ENCODE results near the gene ABCD3. TPM values are rescaled to one million over a fixed set of nuclear protein-coding genes. Genes with fewer than 3 reads are reported as not detected.

ABCD3 gene
- total RNA-seq, 4 donors from 2014 or later, result 33.4 to 42.8 (median 36.6) TPM

GRCh38 chr1:94524531-94524930, 106.3 kb downstream of the ABCD3 start:
- no peak overlapping the region for H3K4me3 ChIP-seq
- no peaks in the 10 kb centered on the region for H3K9me3 ChIP-seq
- H3K36me3 ChIP-seq, result no peaks in the 10 kb centered on the region
- no peak overlapping the region for H3K27ac ChIP-seq
- TF ChIP-seq POLR2A (IDR thresholded peaks at IDR 0.05), result no peak
- TF ChIP-seq CTCF (IDR thresholded peaks at IDR 0.05 in 4 of 5, conservative IDR thresholded peaks at IDR 0.05 in 1 of 5), result no peak
- intact Hi-C loops (cut with DNase I; ENCODE audit: low total_unique reads) (loop anchor here (5.0 kb wide), 1 partner anchor 518 kb away; no protein-coding TSS in a partner anchor), in situ Hi-C loops (cut with MboI; ENCODE audit: low sequenced_read_pairs in 4 of 4) (loop anchor here in 3 of 4 donors (5.0 to 25.0 kb wide), 4 partner anchors 73 to 513 kb away; no protein-coding TSS in a partner anchor)
- no peaks in the 10 kb centered on the region for H3K27me3 ChIP-seq
- DNase-seq (no peak), ATAC-seq (no peak)
- H3K4me1 ChIP-seq, result no peaks in the 10 kb centered on the region

- no peaks in the 10 kb centered on the region for H3K4me1 ChIP-seq
- no peaks in the 10 kb centered on the region for H3K27me3 ChIP-seq
- intact Hi-C loops (cut with DNase I; ENCODE audit: low total_unique reads), result no loop called here
- ATAC-seq, result no peak
- H3K4me3 ChIP-seq, result no peak overlapping the region
- in situ Hi-C loops (cut with MboI; ENCODE audit: low sequenced_read_pairs in 4 of 4), result loop anchor here in 2 of 4 donors (10.0 kb wide), 1 partner anchor 278 kb away; no protein-coding TSS in a partner anchor
- H3K9me3 ChIP-seq, result no peaks in the 10 kb centered on the region
- H3K36me3 ChIP-seq, result no peaks in the 10 kb centered on the region
- TF ChIP-seq CTCF (IDR thresholded peaks at IDR 0.05 in 4 of 5, conservative IDR thresholded peaks at IDR 0.05 in 1 of 5) (no peak), POLR2A (IDR thresholded peaks at IDR 0.05) (no peak)
- DNase-seq, result no peak
- no peak overlapping the region for H3K27ac ChIP-seq
Observed at GRCh38 chr1:94526152-94526980, 108.2 kb downstream of the ABCD3 start.

GRCh38 chr1:94527447-94528031, 109.3 kb downstream of the ABCD3 start:
- H3K4me1 ChIP-seq, result no peaks in the 10 kb centered on the region
- H3K36me3 ChIP-seq, result no peaks in the 10 kb centered on the region
- no peaks in the 10 kb centered on the region for H3K27me3 ChIP-seq
- no peaks in the 10 kb centered on the region for H3K9me3 ChIP-seq
- H3K27ac ChIP-seq, result no peak overlapping the region
- TF ChIP-seq POLR2A (IDR thresholded peaks at IDR 0.05) (no peak), CTCF (IDR thresholded peaks at IDR 0.05 in 4 of 5, conservative IDR thresholded peaks at IDR 0.05 in 1 of 5) (no peak)
- H3K4me3 ChIP-seq, result no peak overlapping the region
- intact Hi-C loops (cut with DNase I; ENCODE audit: low total_unique reads), result no loop called here
- DNase-seq (no peak), ATAC-seq (no peak)
- in situ Hi-C loops (cut with MboI; ENCODE audit: low sequenced_read_pairs in 4 of 4), result loop anchor here in 2 of 4 donors (10.0 kb wide), 1 partner anchor 277 kb away; no protein-coding TSS in a partner anchor

- intact Hi-C loops (cut with DNase I; ENCODE audit: low total_unique reads) (no loop called here), in situ Hi-C loops (cut with MboI; ENCODE audit: low sequenced_read_pairs in 4 of 4) (loop anchor here in 2 of 4 donors (10.0 kb wide), 1 partner anchor 277 kb away; no protein-coding TSS in a partner anchor)
- H3K27ac ChIP-seq, result no peak overlapping the region
- ATAC-seq (no peak), DNase-seq (no peak)
- H3K4me3 ChIP-seq, result no peak overlapping the region
- H3K27me3 ChIP-seq, result no peaks in the 10 kb centered on the region
- no peaks in the 10 kb centered on the region for H3K9me3 ChIP-seq
- no peaks in the 10 kb centered on the region for H3K4me1 ChIP-seq
- no peaks in the 10 kb centered on the region for H3K36me3 ChIP-seq
- no peak for TF ChIP-seq POLR2A (IDR thresholded peaks at IDR 0.05)
- TF ChIP-seq CTCF (IDR thresholded peaks at IDR 0.05 in 4 of 5, conservative IDR thresholded peaks at IDR 0.05 in 1 of 5), result no peak
Observed at GRCh38 chr1:94528299-94528698, 110.1 kb downstream of the ABCD3 start.

All from gastrocnemius medialis (tissue), 4 donors.